K562 (cell line): Measurements from ENCODE around the gene ZMYM4. TPM values are rescaled to one million over a fixed set of nuclear protein-coding genes. Genes with fewer than 3 reads are reported as not detected.

ENCODE experiments used
- C11orf30 ChIP-seq: fragments of 450-650 bp; IDR thresholded peaks from 2 replicates; pipeline ENCODE4 v1.6.1; 2016; ENCODE audit warnings: low read depth, mild to moderate bottlenecking
- MEF2A ChIP-seq: IDR thresholded peaks from 2 replicates; pipeline ENCODE4 v1.6.1; 2011; ENCODE audit warnings: low read depth, mild to moderate bottlenecking, low read length, moderate library complexity; ENCODE audit not compliant: control insufficient read depth
- MTF1 ChIP-seq: fragments of 250-450 bp; sonication (Bioruptor Pico); IDR thresholded peaks from 2 replicates; pipeline ENCODE4 v1.9.0; 2021; ENCODE audit warnings: moderate library complexity, mild to moderate bottlenecking, inconsistent platforms, borderline replicate concordance
- SRSF7 ChIP-seq: fragments of 200-400 bp; formaldehyde crosslinking; optimal IDR thresholded peaks from 2 replicates; pipeline ENCODE3; 2017; ENCODE audit warnings: mild to moderate bottlenecking, low read depth, low read length
- TCF7L2 ChIP-seq: fragments of 150-350 bp; IDR thresholded peaks from 2 replicates; pipeline ENCODE4 v1.6.1; 2016; ENCODE audit warnings: low read depth, mild to moderate bottlenecking, low read length, moderate library complexity
- THRAP3 ChIP-seq: fragments of 450-650 bp; IDR thresholded peaks from 2 replicates; pipeline ENCODE4 v1.6.1; 2016; ENCODE audit warnings: mild to moderate bottlenecking, inconsistent platforms, borderline replicate concordance
- TRIM24 ChIP-seq, 2 experiments: fragments of 450-650 bp; IDR thresholded peaks; 2 replicates each; pipeline ENCODE4 v1.6.1; 2016
- ZBTB17 ChIP-seq: fragments of 450-650 bp; formaldehyde crosslinking; IDR thresholded peaks from 2 replicates; pipeline ENCODE4 v1.4.0; 2020; ENCODE audit warnings: mild to moderate bottlenecking
- ZBTB40 ChIP-seq, 2 experiments: fragments of 450-650 bp in 1 of 2; sonication (generic) in 1 of 2; formaldehyde crosslinking in 1 of 2; IDR thresholded peaks; 2 replicates each; pipeline versions ENCODE4 v1.7.1 to v1.9.0; 2016 to 2022; ENCODE audit warnings: inconsistent platforms in 1 of 2, mild to moderate bottlenecking in 1 of 2, missing genetic modification reagents in 1 of 2
- ZNF143 ChIP-seq: sonication (generic); formaldehyde crosslinking; IDR thresholded peaks from 2 replicates; pipeline ENCODE4 v1.9.0; 2022; ENCODE audit warnings: mild to moderate bottlenecking, missing genetic modification reagents
- ZSCAN29 ChIP-seq: fragments of 450-650 bp; IDR thresholded peaks from 2 replicates; pipeline ENCODE4 v1.6.1; 2017
- polyA plus RNA-seq, 8 experiments: library from polyadenylated mRNA; depleted of rRNA in 4 of 8; stranded (reverse) in 5 of 8; unstranded in 3 of 8; fragments of >200 nt; fragmentation: Nextera tagmentation in 2 of 8; fragmentation: Illumina TruSeq in 1 of 8; extraction: Ambion mirVana in 2 of 8; extraction: Trizol in 1 of 8; gene quantifications; 2 replicates each; pipeline versions ENCODE4 v1.2.1 to v1.2.3, GENCODE V29; 2011 to 2014; ENCODE audit warnings: inconsistent platforms in 1 of 8, missing spikeins in 1 of 8
- total RNA-seq, 7 experiments: library from RNA; depleted of rRNA in 6 of 7; stranded (reverse); fragments of >200 nt in 6 of 7; fragmentation: Illumina TruSeq in 2 of 7; extraction: Trizol in 2 of 7; gene quantifications; 2 replicates each; pipeline versions ENCODE4 v1.2.1 to v1.2.3, GENCODE V29; 2011 to 2021; ENCODE audit warnings: low replicate concordance in 1 of 7
- TF ChIP-seq, protein P1 (sequence below): fragments of 450-650 bp; IDR thresholded peaks from 2 replicates; pipeline ENCODE4 v1.6.1; 2017; ENCODE audit warnings: antibody characterized with exemption, mild to moderate bottlenecking
- TF ChIP-seq, protein P2 (sequence below): fragments of 250-450 bp; sonication (Bioruptor Pico); IDR thresholded peaks from 2 replicates; pipeline ENCODE4 v1.8.0; 2021; ENCODE audit warnings: mild to moderate bottlenecking, moderate library complexity

ZMYM4 gene
- total and polyA plus RNA-seq, 9 of the 15 experiments (the other 6 are each of a cell fraction or from before 2014, with no cell fraction given), result 15.2 to 77.2 (median 63.3) TPM

GRCh38 chr1:35278886-35279554 is 10.5 kb downstream of the ZMYM4 start (continued):
- TF ChIP-seq, protein P1, sequence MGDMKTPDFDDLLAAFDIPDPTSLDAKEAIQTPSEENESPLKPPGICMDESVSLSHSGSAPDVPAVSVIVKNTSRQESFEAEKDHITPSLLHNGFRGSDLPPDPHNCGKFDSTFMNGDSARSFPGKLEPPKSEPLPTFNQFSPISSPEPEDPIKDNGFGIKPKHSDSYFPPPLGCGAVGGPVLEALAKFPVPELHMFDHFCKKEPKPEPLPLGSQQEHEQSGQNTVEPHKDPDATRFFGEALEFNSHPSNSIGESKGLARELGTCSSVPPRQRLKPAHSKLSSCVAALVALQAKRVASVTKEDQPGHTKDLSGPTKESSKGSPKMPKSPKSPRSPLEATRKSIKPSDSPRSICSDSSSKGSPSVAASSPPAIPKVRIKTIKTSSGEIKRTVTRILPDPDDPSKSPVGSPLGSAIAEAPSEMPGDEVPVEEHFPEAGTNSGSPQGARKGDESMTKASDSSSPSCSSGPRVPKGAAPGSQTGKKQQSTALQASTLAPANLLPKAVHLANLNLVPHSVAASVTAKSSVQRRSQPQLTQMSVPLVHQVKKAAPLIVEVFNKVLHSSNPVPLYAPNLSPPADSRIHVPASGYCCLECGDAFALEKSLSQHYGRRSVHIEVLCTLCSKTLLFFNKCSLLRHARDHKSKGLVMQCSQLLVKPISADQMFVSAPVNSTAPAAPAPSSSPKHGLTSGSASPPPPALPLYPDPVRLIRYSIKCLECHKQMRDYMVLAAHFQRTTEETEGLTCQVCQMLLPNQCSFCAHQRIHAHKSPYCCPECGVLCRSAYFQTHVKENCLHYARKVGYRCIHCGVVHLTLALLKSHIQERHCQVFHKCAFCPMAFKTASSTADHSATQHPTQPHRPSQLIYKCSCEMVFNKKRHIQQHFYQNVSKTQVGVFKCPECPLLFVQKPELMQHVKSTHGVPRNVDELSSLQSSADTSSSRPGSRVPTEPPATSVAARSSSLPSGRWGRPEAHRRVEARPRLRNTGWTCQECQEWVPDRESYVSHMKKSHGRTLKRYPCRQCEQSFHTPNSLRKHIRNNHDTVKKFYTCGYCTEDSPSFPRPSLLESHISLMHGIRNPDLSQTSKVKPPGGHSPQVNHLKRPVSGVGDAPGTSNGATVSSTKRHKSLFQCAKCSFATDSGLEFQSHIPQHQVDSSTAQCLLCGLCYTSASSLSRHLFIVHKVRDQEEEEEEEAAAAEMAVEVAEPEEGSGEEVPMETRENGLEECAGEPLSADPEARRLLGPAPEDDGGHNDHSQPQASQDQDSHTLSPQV, result peak; percentile 99
- TF ChIP-seq ZNF143 (CRISPR knock-in tag), result no peak
- peak; percentile 71 to 88; a peak in 3 of 4 replicates for TF ChIP-seq TRIM24 (IDR thresholded peaks at IDR 0.05)
- TF ChIP-seq SRSF7, result no peak
- no peak for TF ChIP-seq ZBTB40 (IDR thresholded peaks at IDR 0.05)
- TF ChIP-seq ZBTB40 (CRISPR knock-in tag; IDR thresholded peaks at IDR 0.05), result no peak
- TF ChIP-seq, protein P2, sequence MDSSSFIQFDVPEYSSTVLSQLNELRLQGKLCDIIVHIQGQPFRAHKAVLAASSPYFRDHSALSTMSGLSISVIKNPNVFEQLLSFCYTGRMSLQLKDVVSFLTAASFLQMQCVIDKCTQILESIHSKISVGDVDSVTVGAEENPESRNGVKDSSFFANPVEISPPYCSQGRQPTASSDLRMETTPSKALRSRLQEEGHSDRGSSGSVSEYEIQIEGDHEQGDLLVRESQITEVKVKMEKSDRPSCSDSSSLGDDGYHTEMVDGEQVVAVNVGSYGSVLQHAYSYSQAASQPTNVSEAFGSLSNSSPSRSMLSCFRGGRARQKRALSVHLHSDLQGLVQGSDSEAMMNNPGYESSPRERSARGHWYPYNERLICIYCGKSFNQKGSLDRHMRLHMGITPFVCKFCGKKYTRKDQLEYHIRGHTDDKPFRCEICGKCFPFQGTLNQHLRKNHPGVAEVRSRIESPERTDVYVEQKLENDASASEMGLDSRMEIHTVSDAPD (CRISPR knock-in tag), result no peak
- no peak for TF ChIP-seq TCF7L2
- TF ChIP-seq MTF1 (CRISPR knock-in tag), result no peak
- no peak for TF ChIP-seq C11orf30
- TF ChIP-seq MEF2A, result no peak
- TF ChIP-seq ZBTB17 (CRISPR knock-in tag), result no peak; the same call in 1 of the 2 replicates
- TF ChIP-seq ZSCAN29, result no peak
- no peak for TF ChIP-seq THRAP3
